ENCODE measurements around the gene MSI2.
"Not testable (repeated sequence)": the region's sequence is repeated elsewhere in the genome, so short reads cannot be mapped to it uniquely, and the experiment has no call there.

MSI2 gene

GRCh38 chr17:57255776-57256681 lies at the start of gene MSI2:
Gene MSI2, plus strand, starts transcription at chr17:57256523. Its CDS starts 220 bp downstream, at chr17:57256743.
- peak; percentile 76 to 84 (median 83) for DNase-seq (ENCODE audit: low read depth in 3 of 3, low spot score in 1 of 3)

- DNase-seq (ENCODE audit: low read depth in 3 of 3, low spot score in 1 of 3): no peak
These were observed 49.4 kb upstream of the MSI2 start for GRCh38 chr17:57206928-57207327.

- DNase-seq (ENCODE audit: low read depth in 3 of 3, low spot score in 1 of 3): no peak
These were observed 48.9 kb upstream of the MSI2 start for GRCh38 chr17:57207396-57207795.

- DNase-seq (ENCODE audit: low read depth in 3 of 3, low spot score in 1 of 3): no peak
These were observed 46.1 kb upstream of the MSI2 start for GRCh38 chr17:57210224-57210553.

DNA sequence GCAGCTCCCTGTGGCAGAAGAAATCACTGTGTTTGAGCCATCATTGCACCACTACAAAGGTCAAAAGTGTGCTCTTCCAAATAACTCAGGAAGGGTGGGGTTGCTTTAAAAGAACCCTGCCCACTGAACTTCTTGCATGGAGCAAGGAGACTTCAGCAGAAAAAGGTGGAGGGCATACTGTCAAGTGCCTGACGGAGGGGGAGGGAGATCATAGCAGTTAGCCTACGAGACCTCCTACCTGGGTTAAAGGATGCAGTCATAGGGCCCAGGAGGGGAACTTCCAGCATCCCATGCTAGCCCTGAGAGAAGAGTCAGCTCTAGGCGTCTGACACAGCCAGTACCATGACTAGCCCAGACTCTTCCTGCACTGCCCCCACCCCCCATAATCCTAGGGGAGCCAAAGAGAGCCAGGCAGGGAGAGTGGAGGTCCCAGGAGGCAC lies 45.3 kb upstream of the MSI2 start:
- no peak for DNase-seq (ENCODE audit: low read depth in 3 of 3, low spot score in 1 of 3)

GRCh38 chr17:57211543-57211942 lies 44.8 kb upstream of the MSI2 start:
- DNase-seq (ENCODE audit: low read depth in 3 of 3, low spot score in 1 of 3): no peak

DNA sequence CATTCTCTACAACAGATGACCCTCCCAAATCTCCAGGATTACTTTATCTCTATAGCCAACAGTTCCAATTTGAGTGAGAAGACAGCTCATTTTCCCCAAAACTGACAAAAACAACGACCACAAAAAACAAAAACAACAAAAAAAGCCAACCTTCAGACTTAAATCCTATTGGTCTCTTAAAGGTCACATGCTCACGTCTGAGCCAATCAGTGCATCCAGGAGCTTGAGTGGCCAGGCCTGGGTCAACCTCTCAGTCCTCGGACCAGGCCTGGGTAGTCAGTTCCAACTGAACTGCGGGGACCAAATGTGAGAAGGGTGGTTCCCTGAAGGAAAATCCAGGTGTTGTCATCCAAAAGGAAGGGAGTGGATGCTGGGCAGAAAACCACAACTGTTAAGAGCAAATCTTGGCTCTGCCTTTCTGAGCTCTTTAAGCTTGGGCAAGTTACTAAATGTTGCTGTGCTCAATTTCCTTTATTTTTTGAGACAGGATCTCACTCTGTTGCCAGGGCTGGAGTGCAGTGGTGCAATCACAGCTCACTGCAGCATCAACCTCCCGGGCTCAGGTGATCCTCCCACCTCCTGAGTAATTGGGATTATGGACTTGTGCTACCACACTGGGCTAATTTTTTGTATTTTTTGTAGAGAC lies 43.0 kb upstream of the MSI2 start:
- no peak for DNase-seq (ENCODE audit: low read depth in 3 of 3, low spot score in 1 of 3)

GRCh38 chr17:57215317-57215716 lies 41.0 kb upstream of the MSI2 start:
- DNase-seq (ENCODE audit: low read depth in 3 of 3, low spot score in 1 of 3): no peak

DNA sequence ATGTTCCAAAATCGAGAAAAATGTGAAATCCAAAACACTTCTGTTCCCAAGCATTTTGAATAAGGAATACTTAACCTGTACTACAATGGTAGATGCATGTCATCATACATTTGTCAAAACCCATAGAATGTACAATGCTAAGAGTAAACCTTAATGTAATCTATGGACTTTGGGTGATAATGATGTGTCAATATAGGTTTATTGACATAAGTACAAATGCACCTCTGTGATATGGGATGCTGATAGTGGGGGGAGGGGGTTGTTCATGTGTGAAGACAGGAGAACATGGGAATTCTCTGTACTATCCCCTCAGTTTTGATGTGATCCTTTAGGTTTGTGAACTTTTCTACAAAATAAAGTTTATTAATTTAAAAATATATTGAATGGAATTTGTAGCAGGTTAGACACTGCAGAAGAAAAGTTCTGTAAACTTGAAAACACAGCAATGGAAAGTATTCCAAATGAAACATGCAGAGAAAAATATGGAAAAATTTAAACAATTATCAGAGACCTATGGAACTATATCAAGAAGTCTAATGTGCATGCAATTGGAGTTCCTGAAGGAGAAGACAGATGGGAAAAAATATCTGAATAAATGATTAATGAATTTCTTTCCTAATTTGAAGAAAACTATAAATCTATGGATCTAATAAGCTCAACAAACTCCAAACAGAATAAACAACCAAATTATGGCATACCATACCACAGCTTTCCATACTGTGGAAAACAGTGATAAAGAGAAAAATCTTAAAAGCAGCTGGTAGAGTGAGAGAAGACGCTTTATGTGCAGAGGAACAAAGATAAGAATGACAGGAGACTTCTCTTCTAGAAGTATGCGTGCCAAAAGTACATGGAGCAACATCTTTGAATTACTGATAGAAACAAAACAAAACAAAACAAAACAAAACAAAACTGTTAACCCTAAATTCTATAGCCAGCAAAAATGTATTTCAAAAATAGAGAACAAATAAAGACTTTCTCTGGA lies 34.7 kb upstream of the MSI2 start:
- no peak for DNase-seq (ENCODE audit: low read depth in 3 of 3, low spot score in 1 of 3)

DNA sequence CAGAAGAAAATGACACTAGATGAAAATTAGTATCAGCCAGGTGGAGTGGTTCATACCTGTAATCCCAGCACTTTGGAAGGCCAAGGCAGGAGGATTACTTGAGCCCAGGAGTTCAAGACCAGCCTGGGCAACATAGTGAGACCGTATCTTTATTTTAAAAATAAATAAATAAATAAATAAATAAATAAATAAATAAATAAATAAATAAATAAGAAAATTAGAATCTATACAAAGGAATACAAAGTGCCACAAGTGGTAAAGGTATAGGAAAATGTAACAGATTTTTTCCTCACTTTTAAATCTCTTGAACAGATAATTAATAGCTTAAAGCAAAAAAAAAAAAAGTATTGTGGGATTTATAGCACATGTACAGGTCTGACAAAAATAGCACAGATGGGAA lies 33.9 kb upstream of the MSI2 start:
- not testable (repeated sequence) for DNase-seq (ENCODE audit: low read depth in 3 of 3, low spot score in 1 of 3)

- DNase-seq (ENCODE audit: low read depth in 3 of 3, low spot score in 1 of 3): no peak
These were observed 31.2 kb upstream of the MSI2 start for GRCh38 chr17:57225127-57225526.

GRCh38 chr17:57226793-57227192 lies 29.5 kb upstream of the MSI2 start:
- DNase-seq (ENCODE audit: low read depth in 3 of 3, low spot score in 1 of 3): no peak

- DNase-seq (ENCODE audit: low read depth in 3 of 3, low spot score in 1 of 3): no peak
These were observed 27.4 kb upstream of the MSI2 start for GRCh38 chr17:57228911-57229310.

DNA sequence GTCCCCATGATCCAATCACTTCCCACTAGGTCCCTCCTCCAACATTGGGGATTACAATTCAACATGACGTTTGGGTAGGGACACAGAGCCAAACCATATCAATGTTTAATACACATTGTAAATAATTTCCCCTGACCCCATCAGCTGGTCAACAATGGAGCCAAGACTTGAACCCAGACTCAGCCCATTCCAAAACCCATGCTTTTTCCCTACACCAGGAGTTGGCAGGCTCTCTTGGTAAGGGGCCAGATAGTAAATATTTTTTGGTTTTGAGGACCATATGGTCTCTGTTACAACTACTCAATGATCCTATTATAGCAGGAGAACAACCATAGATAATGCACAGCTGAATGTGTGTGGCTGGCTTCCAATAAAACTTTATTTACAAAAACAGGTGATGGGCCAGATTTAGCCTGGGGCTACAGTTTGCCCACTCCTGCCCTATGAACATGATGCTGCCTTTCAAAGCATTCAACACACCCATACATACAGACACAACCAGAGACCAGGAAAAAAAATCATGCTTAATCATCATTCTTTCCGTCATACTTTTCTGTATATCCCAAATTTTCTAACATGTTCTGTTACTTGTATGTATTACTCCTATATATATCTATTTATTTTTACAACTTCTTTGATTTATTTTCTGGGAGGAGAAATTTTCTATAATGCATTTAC lies 22.1 kb upstream of the MSI2 start:
- DNase-seq (ENCODE audit: low read depth in 3 of 3, low spot score in 1 of 3): no peak

DNA sequence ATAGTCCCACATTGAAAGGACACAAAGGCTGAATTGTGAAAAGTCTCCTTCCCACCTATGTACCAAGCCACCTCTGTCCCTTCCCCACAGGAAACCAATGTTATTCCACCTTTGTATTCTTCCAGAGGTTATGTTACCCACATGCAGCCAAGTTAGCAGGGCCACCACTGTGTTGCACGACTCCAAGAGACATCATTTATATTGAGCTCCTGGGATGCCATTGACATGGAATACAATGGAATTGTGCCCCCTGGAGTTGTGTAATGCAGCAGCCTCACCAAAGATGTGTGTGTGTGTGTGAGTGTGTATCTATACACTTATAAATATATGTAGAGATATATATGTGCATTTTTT lies 21.6 kb upstream of the MSI2 start:
- DNase-seq (ENCODE audit: low read depth in 3 of 3, low spot score in 1 of 3): no peak

DNA sequence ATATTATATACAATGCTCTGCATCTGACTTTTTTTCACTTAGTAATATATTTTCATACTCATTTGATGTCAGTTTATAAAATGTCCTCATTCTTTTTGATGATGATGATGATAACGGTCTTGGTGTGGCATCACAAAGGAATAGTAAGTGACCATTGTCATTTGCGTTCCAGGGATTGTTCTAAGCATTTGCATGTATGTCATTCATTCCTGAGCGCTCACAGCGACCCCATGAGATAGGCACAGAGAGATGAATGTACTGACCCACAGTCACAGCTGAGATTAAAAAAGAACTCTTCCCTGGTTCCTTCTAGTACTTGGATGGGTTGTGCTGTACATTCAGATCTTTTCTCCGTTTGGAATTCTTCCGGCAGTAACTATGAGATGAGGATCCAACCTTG lies 21.2 kb upstream of the MSI2 start:
- DNase-seq (ENCODE audit: low read depth in 3 of 3, low spot score in 1 of 3): no peak

DNA sequence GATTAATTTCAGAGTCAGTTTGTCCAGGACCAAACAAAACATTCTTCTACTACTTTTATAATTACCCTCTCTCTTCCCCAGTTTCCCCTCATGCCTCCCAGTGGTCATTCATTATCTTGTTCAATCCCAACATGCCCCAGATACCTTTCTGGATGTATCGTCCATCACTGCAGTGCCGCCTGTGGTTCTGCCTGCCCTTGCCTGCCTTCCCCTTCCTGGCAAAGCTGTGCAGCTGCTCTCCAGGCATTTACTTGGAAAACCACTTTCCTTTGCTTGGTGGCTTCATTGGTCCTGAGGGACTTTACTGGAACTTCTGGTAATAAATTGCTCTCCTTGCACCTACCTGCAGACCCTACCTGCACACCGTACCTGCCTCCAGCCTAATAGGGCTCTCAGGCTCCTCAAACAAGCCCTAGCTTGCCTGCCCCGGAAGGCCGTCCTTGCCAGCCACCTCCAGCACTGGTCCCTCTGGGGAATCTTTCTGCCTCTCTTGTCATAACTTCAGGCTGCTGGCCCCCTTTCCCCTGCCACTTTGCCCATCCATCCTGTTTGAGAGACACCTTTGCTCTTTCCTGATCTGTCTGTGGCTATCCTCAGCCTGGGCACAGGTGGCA lies 19.5 kb upstream of the MSI2 start:
- no peak for DNase-seq (ENCODE audit: low read depth in 3 of 3, low spot score in 1 of 3)

DNA sequence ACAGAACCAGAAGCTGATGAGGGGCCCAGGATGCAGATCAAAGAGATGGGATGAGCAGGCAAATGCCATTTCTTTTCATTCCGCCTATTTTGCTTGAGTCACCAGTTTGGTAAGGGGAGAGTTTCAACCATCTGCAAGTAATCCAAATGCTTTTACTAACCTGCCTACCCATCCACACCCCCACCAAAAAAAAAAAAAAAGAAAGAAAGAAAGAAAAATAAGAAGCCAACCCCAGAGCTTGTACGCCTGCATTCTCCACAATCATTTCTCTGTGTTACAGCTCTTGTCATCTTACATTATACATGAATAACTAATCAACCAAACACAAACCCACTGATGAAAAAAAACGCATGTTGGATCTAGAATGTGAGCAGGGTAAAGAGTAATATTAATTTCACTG lies 15.7 kb upstream of the MSI2 start:
- no peak for DNase-seq (ENCODE audit: low read depth in 3 of 3, low spot score in 1 of 3)

- DNase-seq (ENCODE audit: low read depth in 3 of 3, low spot score in 1 of 3): no peak
These were observed 14.2 kb upstream of the MSI2 start for GRCh38 chr17:57242148-57242547.

DNA sequence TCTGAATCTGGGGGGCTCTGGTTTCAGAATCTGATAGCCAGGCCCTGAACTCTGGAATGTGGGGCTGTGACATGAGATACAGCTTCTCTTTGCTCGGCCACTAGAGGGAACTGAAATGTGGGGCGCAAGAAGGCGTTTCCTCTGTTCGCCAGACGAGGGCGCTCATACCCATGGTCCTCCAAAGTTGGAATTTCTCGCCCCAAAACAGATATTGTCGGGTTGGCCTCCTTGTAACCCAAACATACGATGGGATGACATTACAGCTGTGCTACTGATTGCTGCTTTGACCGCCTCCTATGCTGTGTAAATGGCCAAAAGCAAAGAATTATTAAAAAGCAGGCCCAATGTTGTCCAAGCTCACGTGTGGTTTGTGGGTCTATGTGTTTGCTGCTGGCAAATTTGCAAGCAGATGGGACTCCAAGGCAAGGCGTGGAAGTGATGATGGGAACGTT lies 13.1 kb upstream of the MSI2 start:
- peak in 2 of 3 donors; percentile 67 for DNase-seq (ENCODE audit: low read depth in 3 of 3, low spot score in 1 of 3)

All from stimulated activated CD4-positive, alpha-beta T cell treated with anti-CD3 and anti-CD28 coated beads, TNF-alpha, amount 100 ng/mL, for 1 hour (primary cell).